Gastrocnemius medialis (tissue), 4 donors: Measurements from ENCODE around the gene RAD51AP2.

Experiments used
- CTCF ChIP-seq, 5 experiments: fragments of 450-650 bp in 3 of 5; fragments of 200-600 bp in 2 of 5; sonication (generic) in 2 of 5; IDR thresholded peaks in 4 of 5; conservative IDR thresholded peaks in 1 of 5; 1 replicate in 4 of 5; 2 replicates in 1 of 5; pipeline ENCODE4 v1.5.1; 2016 to 2019; ENCODE audit warnings: antibody characterized with exemption in 5 of 5, mild to moderate bottlenecking in 3 of 5, moderate library complexity in 3 of 5
- POLR2A ChIP-seq, 2 donors: fragments of 450-650 bp; IDR thresholded peaks; one replicate each; pipeline ENCODE4 v1.6.1; 2017; ENCODE audit warnings: antibody characterized with exemption in 2 of 2, mild to moderate bottlenecking in 2 of 2, moderate library complexity in 2 of 2

GRCh38 chr2:17542471-17542870 is 24.2 kb upstream of the RAD51AP2 start:
- TF ChIP-seq CTCF (IDR thresholded peaks at IDR 0.05 in 4 of 5, conservative IDR thresholded peaks at IDR 0.05 in 1 of 5), result no peak
- no peak for TF ChIP-seq POLR2A (IDR thresholded peaks at IDR 0.05)
